Activated CD4-positive, alpha-beta T cell treated with anti-CD3 and anti-CD28 coated beads, Interleukin-2, Interleukin-4, amounts not matched to agents 100 ng/mL and 50 ng/mL, durations not matched to agents 16 hours and 8 hours (primary cell): Measurements from ENCODE around the gene ZNF618.

Source experiments
- DNase-seq: peaks from one replicate; pipeline ENCODE4 v3.0.0-alpha.2; 2020; ENCODE audit warnings: low spot score

ZNF618 gene

GRCh38 chr9:114001794-114002261 is 125.7 kb downstream of the ZNF618 start:
- no peak for DNase-seq

- no peak for DNase-seq
Measured at GRCh38 chr9:114002271-114002985, 126.3 kb downstream of the ZNF618 start.

- DNase-seq, result no peak
Measured at GRCh38 chr9:114002986-114003350, 126.9 kb downstream of the ZNF618 start.

GRCh38 chr9:114003351-114003750 is 127.2 kb downstream of the ZNF618 start:
- DNase-seq, result no peak

- DNase-seq, result no peak
Measured at GRCh38 chr9:114003758-114004157, 127.6 kb downstream of the ZNF618 start.

- DNase-seq, result no peak
Measured at GRCh38 chr9:114004221-114004716, 128.2 kb downstream of the ZNF618 start.

GRCh38 chr9:114005371-114006154 is 129.5 kb downstream of the ZNF618 start:
- DNase-seq, result no peak

GRCh38 chr9:114006155-114006550 is 130.0 kb downstream of the ZNF618 start:
- no peak for DNase-seq

GRCh38 chr9:114006931-114007691 is 131.0 kb downstream of the ZNF618 start:
- DNase-seq, result no peak

GRCh38 chr9:114007991-114008666 is 132.0 kb downstream of the ZNF618 start:
- DNase-seq, result no peak

GRCh38 chr9:114008667-114009410 is 132.7 kb downstream of the ZNF618 start:
- DNase-seq, result no peak

GRCh38 chr9:114011313-114011712 is 135.2 kb downstream of the ZNF618 start:
- DNase-seq, result no peak

- DNase-seq, result no peak
Measured at GRCh38 chr9:114012126-114012525, 136.0 kb downstream of the ZNF618 start.

GRCh38 chr9:114014044-114014443 is 137.9 kb downstream of the ZNF618 start:
- no peak for DNase-seq

GRCh38 chr9:114015607-114016006 is 139.5 kb downstream of the ZNF618 start:
- no peak for DNase-seq

- DNase-seq, result no peak
Measured at GRCh38 chr9:114016101-114016500, 140.0 kb downstream of the ZNF618 start.

GRCh38 chr9:114016629-114017423 is 140.7 kb downstream of the ZNF618 start:
- no peak for DNase-seq

GRCh38 chr9:114017741-114018715 is 141.9 kb downstream of the ZNF618 start:
- no peak for DNase-seq

- no peak for DNase-seq
Measured at GRCh38 chr9:114021578-114021977, 145.5 kb downstream of the ZNF618 start.
